ENCODE measurements around the gene ZNF566.

- no peak for TF ChIP-seq CTCF (IDR thresholded peaks at IDR 0.05; ENCODE audit: extremely low read depth in 1 of 2, insufficient read depth in 1 of 2, low read depth in 1 of 2, low read length in 2 of 2)
- TF ChIP-seq POLR2A (IDR thresholded peaks at IDR 0.05; ENCODE audit: low read depth, low read length) = peak; percentile 76
- TF ChIP-seq, protein P1, sequence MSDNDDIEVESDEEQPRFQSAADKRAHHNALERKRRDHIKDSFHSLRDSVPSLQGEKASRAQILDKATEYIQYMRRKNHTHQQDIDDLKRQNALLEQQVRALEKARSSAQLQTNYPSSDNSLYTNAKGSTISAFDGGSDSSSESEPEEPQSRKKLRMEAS (IDR thresholded peaks at IDR 0.05; ENCODE audit: insufficient read depth, insufficient read length) = no peak
- peak; percentile 83 for TF ChIP-seq POLR2AphosphoS5 (IDR thresholded peaks at IDR 0.05; ENCODE audit: insufficient read depth, low read depth, low read length)
- no peak for TF ChIP-seq EZH2 (IDR thresholded peaks at IDR 0.05; ENCODE audit: borderline replicate concordance, low read depth, low read length, severe bottlenecking)
- TF ChIP-seq GATA2 (IDR thresholded peaks at IDR 0.05; ENCODE audit: insufficient read depth, insufficient read length, low read depth, low read length) = no peak
- TF ChIP-seq JUN (IDR thresholded peaks at IDR 0.05; ENCODE audit: borderline replicate concordance, insufficient read depth, insufficient read length, low read depth) = no peak
- no peak for TF ChIP-seq MYC (IDR thresholded peaks at IDR 0.05; ENCODE audit: low read depth, low read length)
- TF ChIP-seq FOS (IDR thresholded peaks at IDR 0.05; ENCODE audit: borderline replicate concordance, insufficient read depth, low read length) = no peak
Observed at GRCh38 chr19:36418287-36419001, 70.9 kb downstream of the ZNF566 start, which contains the start of gene ZFP82.
